Measurements from ENCODE around the gene ATOH8.

Gene ATOH8

DNA sequence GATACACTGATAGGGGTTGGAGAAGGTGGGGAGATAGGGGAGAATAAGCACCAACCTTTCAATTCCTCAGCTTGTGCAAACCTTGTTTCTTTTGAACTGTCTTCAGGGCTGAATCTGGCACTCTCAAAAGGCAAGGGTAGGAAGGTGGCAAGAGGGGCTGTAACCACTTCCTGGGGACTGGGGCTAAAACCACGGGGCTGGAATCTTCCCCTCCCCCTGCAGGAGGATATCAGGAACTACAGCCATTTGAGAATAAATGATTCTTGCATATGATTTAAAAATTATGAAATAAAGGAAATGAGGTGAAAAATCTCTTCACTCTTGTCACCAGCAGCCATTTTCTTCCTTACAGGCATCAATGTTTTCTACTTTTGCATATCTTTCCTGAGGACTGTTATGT lies 50.8 kb downstream of the ATOH8 start:
- Histone ChIP-seq H2AFZ (ENCODE audit: low read length, unreplicated experiment) (no peak overlapping the region), H3K4me1 (ENCODE audit: control insufficient read depth, insufficient read depth, low read length, unreplicated experiment) (peaks cover 12% of the 10 kb centered on the region), H3K27ac (ENCODE audit: low read depth, low read length) (no peak overlapping the region), H3K79me2 (ENCODE audit: control insufficient read depth, insufficient read depth, low read length, unreplicated experiment) (no peaks in the 10 kb centered on the region), H3K36me3 (ENCODE audit: insufficient read depth, low read length) (no peaks in the 10 kb centered on the region), H3K4me3 (ENCODE audit: low read depth, low read length) (no peak overlapping the region), H3K27me3 (ENCODE audit: insufficient read depth, low read length) (no peaks in the 10 kb centered on the region)

DNA sequence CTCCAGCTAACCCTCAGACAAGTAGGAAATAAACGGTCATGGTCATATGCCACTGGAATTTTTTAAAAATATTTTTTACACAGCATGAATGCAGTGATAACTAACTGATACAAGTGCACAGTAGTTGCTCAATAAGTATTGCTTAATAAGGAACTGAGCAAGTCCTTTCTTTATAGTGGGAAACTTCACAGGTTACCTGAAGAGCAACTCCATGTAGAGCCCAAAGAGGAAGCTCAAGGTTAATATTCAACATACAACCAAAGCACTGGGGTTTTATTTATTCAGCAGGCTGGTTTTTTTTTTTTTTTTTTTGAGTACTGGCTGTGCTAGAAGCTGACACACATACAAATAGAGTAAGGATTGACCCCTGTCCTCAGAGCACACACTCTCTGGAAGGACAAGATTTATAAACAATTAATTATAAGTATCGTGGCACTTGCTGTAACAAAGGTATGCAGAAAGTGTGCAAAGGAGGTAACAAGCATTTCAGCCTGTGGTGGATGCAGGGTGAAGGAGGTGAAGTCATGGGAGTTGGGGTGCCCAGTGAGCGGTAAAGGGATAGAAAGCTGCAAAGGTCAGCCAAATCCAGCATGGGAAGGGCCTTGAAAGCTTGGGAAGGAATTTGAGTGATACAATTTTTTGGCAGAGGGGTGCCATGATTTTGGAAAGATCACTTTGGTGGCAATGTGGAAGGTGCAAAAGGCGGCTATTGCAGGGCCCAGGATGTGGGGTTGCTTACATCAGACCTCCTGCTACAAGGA lies 52.7 kb downstream of the ATOH8 start:
- H3K4me1 ChIP-seq (ENCODE audit: control insufficient read depth, insufficient read depth, low read length, unreplicated experiment), result peaks cover 15% of the 10 kb centered on the region
- no peak overlapping the region for H3K4me3 ChIP-seq (ENCODE audit: low read depth, low read length)
- H2AFZ ChIP-seq (ENCODE audit: low read length, unreplicated experiment), result no peak overlapping the region
- H3K27me3 ChIP-seq (ENCODE audit: insufficient read depth, low read length), result no peaks in the 10 kb centered on the region
- no peak overlapping the region for H3K27ac ChIP-seq (ENCODE audit: low read depth, low read length)
- H3K36me3 ChIP-seq (ENCODE audit: insufficient read depth, low read length), result no peaks in the 10 kb centered on the region
- H3K79me2 ChIP-seq (ENCODE audit: control insufficient read depth, insufficient read depth, low read length, unreplicated experiment), result no peaks in the 10 kb centered on the region

DNA sequence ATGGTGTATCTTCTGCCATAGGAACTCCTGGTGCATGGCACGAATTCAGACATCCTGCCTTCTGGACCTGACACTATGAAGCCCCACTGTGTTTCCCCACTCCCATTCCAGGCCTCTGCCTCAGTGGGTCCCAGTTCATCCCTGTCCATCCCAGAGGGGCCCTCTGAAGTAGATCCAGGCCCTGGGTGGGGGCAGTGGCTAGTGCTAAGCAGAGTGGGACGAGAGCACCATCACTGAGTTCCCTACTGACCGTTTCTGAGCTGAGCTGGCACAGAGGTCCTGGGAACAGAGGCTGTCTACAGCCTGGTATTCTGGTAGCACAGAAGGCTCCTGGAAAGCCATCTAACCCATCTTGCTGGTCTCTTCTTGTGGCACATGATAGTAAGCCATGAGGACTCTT lies 54.0 kb downstream of the ATOH8 start:
- H3K27me3 ChIP-seq (ENCODE audit: insufficient read depth, low read length), result no peaks in the 10 kb centered on the region
- no peak overlapping the region for H3K27ac ChIP-seq (ENCODE audit: low read depth, low read length)
- H3K79me2 ChIP-seq (ENCODE audit: control insufficient read depth, insufficient read depth, low read length, unreplicated experiment), result no peaks in the 10 kb centered on the region
- H3K4me1 ChIP-seq (ENCODE audit: control insufficient read depth, insufficient read depth, low read length, unreplicated experiment), result peaks cover 17% of the 10 kb centered on the region
- no peak overlapping the region for H3K4me3 ChIP-seq (ENCODE audit: low read depth, low read length)
- H3K36me3 ChIP-seq (ENCODE audit: insufficient read depth, low read length), result no peaks in the 10 kb centered on the region
- H2AFZ ChIP-seq (ENCODE audit: low read length, unreplicated experiment), result no peak overlapping the region

DNA sequence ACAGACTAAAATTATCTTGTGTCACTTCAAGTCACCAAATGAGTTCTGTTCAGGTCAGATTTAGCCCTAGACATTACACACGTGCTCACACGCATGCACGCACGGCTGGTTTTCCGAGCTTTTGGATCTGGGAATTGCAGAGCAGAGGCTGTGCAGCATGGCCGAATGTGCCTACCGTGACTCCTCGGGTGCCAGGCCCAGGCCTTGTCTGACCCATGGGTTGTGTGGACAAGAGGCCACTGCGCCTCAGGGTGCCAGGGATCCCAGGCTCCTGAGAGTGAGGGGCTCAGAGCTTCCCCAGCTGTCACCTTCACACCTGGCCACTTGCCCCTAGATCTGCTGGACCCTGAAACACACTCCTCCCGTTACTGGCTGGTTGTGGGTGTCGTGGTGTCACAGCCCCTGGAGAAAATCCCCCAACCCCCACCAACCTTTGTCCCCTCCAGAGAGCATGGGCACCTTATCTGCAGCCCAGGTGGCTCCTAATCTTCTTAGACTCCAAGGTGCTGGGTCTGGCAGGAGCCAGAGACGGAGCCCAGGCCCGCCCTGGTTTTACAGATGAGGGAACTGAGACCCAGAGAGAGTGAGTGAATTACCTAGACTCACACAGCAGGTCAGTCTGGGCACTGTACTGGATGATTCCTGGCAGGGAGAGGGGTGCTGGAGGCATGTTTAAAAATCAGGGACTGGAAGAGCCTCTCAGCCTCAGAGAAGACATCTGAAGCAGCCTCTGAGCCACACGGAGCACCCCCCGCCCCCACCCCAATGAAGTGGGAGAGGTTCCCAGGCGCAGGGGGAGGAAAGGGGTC lies 56.8 kb downstream of the ATOH8 start:
- H3K36me3 ChIP-seq (ENCODE audit: insufficient read depth, low read length), result no peaks in the 10 kb centered on the region
- H2AFZ ChIP-seq (ENCODE audit: low read length, unreplicated experiment), result no peak overlapping the region
- peaks cover 10% of the 10 kb centered on the region for H3K4me1 ChIP-seq (ENCODE audit: control insufficient read depth, insufficient read depth, low read length, unreplicated experiment)
- H3K27me3 ChIP-seq (ENCODE audit: insufficient read depth, low read length), result no peaks in the 10 kb centered on the region
- no peak overlapping the region for H3K27ac ChIP-seq (ENCODE audit: low read depth, low read length)
- H3K4me3 ChIP-seq (ENCODE audit: low read depth, low read length), result no peak overlapping the region
- H3K79me2 ChIP-seq (ENCODE audit: control insufficient read depth, insufficient read depth, low read length, unreplicated experiment), result no peaks in the 10 kb centered on the region

DNA sequence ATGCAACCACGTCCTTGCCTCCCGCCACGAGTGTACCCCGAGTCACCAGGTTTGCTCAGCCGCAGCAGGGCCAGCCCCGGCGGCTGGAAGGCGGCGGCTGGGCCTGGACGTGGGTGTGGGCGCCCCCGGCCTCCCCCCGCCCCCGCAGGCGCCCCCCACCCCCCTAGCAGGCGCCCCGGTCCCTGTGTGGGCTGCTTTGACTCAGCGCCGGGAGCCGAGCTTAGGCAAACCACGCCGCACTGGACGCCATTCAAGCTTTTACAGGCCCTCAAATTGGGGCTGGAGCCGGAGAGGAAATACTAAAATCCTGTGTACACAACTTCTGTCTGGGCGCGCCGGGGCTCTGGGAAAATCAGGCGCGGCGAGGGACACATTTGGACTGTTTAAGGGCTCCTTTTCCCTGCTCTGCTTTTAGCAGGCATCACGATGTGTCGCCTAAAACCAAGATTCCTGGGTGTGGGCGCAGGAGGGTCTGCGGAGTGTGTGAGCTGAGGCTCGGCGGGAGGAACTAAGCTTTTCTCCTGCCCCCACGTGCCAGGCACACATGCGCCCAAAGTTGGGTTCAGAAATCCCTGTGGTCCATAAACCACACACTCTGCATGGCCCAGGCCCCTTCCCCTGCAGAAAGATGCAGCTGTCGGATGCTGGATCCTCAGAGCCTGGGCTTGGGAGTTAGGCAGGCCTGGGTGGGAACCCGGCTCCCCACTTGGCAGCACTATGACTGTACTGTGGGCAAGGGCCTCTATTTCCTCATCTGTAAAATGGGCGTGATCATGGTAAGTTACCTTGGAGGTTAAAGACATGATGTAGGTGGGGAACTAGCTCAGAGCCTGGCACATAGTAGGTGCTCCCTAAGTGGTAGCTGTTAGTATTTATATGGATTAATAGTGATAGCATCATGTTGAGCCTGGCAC lies 57.6 kb downstream of the ATOH8 start:
- peaks cover 10% of the 10 kb centered on the region for H3K4me1 ChIP-seq (ENCODE audit: control insufficient read depth, insufficient read depth, low read length, unreplicated experiment)
- H3K27ac ChIP-seq (ENCODE audit: low read depth, low read length), result peak overlapping the region; percentile 38
- H2AFZ ChIP-seq (ENCODE audit: low read length, unreplicated experiment), result peak overlapping the region; percentile 89
- H3K27me3 ChIP-seq (ENCODE audit: insufficient read depth, low read length), result no peaks in the 10 kb centered on the region
- no peaks in the 10 kb centered on the region for H3K79me2 ChIP-seq (ENCODE audit: control insufficient read depth, insufficient read depth, low read length, unreplicated experiment)
- peak overlapping the region; percentile 8; the same call in 1 of the 2 replicates for H3K4me3 ChIP-seq (ENCODE audit: low read depth, low read length)
- no peaks in the 10 kb centered on the region for H3K36me3 ChIP-seq (ENCODE audit: insufficient read depth, low read length)

DNA sequence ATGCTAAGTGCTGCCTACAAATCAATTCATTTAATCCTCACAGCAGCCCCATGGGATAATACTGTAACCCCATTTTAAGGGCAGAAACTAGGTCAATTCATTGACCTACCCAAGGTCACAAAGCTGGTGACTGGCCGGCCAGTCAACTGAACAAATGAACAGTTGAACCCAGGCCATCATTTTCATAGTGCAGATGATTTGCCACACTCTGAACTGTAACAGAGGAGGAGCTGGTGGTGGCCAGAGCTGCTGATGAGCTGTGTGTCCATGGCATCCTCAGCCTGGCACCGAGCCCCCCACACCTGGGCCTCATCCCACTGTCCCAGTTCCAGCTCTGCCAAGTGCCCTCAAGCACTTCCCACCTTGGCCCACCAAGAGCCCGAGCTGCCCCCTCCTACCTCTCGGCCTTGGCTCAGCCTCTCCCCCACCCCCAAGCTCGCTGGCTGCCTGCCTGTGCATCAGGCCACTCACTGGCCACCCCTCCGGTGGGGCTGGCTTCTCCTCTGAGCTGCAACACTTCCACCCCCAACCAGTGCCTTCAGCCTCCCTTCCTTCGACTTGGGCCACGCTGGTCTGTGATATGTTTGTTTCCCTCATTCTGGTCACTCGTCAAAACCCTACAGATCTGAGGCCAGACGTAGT lies 58.4 kb downstream of the ATOH8 start:
- H3K4me3 ChIP-seq (ENCODE audit: low read depth, low read length), result no peak overlapping the region
- no peak overlapping the region for H2AFZ ChIP-seq (ENCODE audit: low read length, unreplicated experiment)
- no peaks in the 10 kb centered on the region for H3K36me3 ChIP-seq (ENCODE audit: insufficient read depth, low read length)
- peaks cover 10% of the 10 kb centered on the region for H3K4me1 ChIP-seq (ENCODE audit: control insufficient read depth, insufficient read depth, low read length, unreplicated experiment)
- no peak overlapping the region for H3K27ac ChIP-seq (ENCODE audit: low read depth, low read length)
- no peaks in the 10 kb centered on the region for H3K79me2 ChIP-seq (ENCODE audit: control insufficient read depth, insufficient read depth, low read length, unreplicated experiment)
- H3K27me3 ChIP-seq (ENCODE audit: insufficient read depth, low read length), result no peaks in the 10 kb centered on the region

DNA sequence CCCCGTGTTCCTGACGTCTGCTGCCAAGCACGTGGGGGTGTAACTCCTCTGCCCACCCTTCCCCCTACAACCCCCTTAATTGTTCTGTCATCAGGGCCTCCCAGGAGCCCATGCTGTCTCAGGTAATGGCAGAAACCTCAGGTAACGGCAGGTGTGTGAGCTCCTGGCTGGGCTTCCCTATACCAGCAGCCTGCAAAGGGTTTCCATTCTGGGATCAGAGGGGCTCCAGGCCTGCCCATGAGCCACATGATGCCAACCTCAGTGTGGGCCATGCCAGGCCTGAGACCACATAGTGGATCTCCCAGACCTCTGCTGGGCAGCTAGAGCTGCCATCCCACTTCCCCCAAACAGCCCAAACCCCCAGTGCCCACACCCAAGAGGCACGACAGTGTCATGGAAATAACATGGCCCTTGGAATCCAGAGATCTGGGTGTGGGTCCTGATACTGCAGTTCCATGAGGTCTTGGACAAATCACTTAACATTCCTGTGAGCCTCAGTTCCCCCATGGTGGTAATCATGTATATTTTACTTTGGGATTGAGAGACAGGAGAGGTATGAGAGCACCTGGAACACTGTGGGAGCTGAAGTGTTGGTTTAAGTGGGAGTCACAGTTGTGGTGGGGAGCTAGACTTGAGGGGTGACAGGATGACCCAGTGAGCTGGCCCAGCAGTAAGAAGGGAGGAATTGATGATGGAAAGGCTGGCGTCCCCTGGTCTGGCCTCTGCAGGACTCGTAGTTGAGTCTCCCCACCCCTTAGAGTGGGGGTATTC lies 59.6 kb downstream of the ATOH8 start:
- no peaks in the 10 kb centered on the region for H3K27me3 ChIP-seq (ENCODE audit: insufficient read depth, low read length)
- H3K27ac ChIP-seq (ENCODE audit: low read depth, low read length), result no peak overlapping the region
- no peak overlapping the region for H2AFZ ChIP-seq (ENCODE audit: low read length, unreplicated experiment)
- peaks cover 10% of the 10 kb centered on the region for H3K4me1 ChIP-seq (ENCODE audit: control insufficient read depth, insufficient read depth, low read length, unreplicated experiment)
- no peaks in the 10 kb centered on the region for H3K36me3 ChIP-seq (ENCODE audit: insufficient read depth, low read length)
- H3K4me3 ChIP-seq (ENCODE audit: low read depth, low read length), result no peak overlapping the region
- H3K79me2 ChIP-seq (ENCODE audit: control insufficient read depth, insufficient read depth, low read length, unreplicated experiment), result no peaks in the 10 kb centered on the region

DNA sequence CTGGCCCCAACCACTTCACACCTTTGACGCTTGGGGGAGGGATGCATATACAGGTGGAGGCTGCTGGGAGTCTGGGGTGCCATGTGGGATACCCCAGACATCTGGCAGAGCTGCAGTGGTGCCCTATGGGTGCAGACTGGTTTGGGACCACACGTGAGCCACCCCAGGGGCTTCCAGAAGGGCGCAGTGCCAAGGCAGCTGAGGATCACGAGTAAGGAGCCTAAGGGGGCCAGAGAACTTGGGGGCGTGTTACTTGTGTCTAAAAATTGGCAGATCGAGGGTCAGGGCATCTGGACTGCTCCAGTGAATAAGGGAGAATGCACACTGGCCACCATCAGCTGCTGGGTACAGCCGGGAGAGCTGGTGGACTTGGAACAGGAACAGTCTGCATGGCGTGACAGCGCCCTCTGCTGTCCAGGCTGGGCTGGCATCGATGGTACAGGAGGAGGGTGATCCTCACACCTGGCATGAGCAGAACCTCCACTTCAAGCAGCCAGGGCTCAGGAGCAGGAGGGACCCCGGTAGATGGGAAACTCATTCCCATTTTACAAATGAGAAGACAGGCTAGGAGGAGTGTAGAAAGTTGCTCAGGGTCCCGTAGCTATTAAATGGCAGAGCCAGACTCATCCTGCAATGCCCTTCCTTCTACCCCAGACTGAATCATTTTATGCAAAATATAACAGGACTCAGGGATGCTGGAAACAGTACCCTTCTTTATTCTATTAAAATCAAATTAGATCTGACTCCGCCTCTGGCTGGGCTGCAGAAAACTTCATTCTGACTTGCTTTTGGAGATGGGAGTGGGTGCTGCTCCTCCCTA lies 60.4 kb downstream of the ATOH8 start:
- Histone ChIP-seq H2AFZ (ENCODE audit: low read length, unreplicated experiment) (no peak overlapping the region), H3K27ac (ENCODE audit: low read depth, low read length) (no peak overlapping the region), H3K4me1 (ENCODE audit: control insufficient read depth, insufficient read depth, low read length, unreplicated experiment) (peaks cover 10% of the 10 kb centered on the region), H3K79me2 (ENCODE audit: control insufficient read depth, insufficient read depth, low read length, unreplicated experiment) (no peaks in the 10 kb centered on the region), H3K27me3 (ENCODE audit: insufficient read depth, low read length) (no peaks in the 10 kb centered on the region), H3K4me3 (ENCODE audit: low read depth, low read length) (no peak overlapping the region), H3K36me3 (ENCODE audit: insufficient read depth, low read length) (no peaks in the 10 kb centered on the region)

DNA sequence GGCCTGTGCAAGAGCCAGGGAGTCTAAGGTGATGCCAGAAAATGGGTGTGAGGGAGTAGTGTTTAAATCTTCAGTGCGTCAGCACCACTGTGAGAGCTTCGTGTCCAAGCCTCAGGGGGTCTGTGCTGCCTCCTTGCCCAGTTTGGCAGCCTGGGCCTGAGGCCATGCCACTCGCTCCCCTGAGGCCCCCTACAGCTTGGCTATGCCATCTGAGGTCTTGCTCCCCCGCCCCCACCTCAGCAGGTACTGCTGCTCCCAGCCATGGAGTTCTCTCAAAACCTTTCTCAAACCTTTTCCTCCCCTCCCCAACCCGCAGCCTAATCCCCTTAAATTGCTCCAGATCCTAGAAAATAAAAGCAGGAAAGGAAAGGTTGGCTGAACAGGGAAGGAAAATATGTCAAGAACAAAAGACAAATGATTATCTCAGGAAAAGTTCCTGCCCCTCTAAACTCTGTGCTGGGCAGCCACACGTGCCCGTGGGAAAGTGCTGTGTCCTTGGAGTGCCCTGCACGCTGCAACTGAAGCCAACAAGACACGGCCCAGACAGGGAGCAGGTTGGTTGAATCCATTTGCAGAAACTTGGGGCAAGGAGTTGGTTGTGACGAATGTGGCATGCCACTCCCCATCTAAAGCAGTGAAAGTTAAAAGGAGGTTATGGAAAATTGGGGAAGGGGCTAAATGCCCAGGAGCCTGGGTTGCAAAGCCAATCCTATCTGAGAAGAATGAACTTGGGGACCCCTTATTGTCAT lies 61.2 kb downstream of the ATOH8 start:
- Histone ChIP-seq H3K79me2 (ENCODE audit: control insufficient read depth, insufficient read depth, low read length, unreplicated experiment) (no peaks in the 10 kb centered on the region), H3K27ac (ENCODE audit: low read depth, low read length) (no peak overlapping the region), H3K36me3 (ENCODE audit: insufficient read depth, low read length) (no peaks in the 10 kb centered on the region), H3K4me1 (ENCODE audit: control insufficient read depth, insufficient read depth, low read length, unreplicated experiment) (peaks cover 10% of the 10 kb centered on the region), H3K4me3 (ENCODE audit: low read depth, low read length) (no peak overlapping the region), H3K27me3 (ENCODE audit: insufficient read depth, low read length) (no peaks in the 10 kb centered on the region), H2AFZ (ENCODE audit: low read length, unreplicated experiment) (no peak overlapping the region)
